GM23338 (cell line): Measurements from ENCODE around the gene RAD51B.

ENCODE experiments used
- CTCF ChIP-seq, 2 experiments: fragments of 200-600 bp in 1 of 2; sonication (generic) in 1 of 2; conservative IDR thresholded peaks; 2 replicates each; pipeline versions ENCODE4 v1.5.1 to v1.6.1; 2016 to 2017; ENCODE audit warnings: antibody characterized with exemption in 2 of 2, low read depth in 2 of 2, mild to moderate bottlenecking in 2 of 2, moderate library complexity in 1 of 2
- POLR2AphosphoS5 ChIP-seq: IDR thresholded peaks from 2 replicates; pipeline ENCODE4 v1.6.1; 2016; ENCODE audit warnings: antibody characterized with exemption, low read depth

- TF ChIP-seq CTCF (conservative IDR thresholded peaks at IDR 0.05; ENCODE audit: low read depth in 2 of 2) (no peak), POLR2AphosphoS5 (no peak)
Observed at GRCh38 chr14:67856827-67857226, 37.2 kb downstream of the RAD51B start.
